Measurements from ENCODE around the gene KRTAP5-6.

The KRTAP5-6 gene

GRCh38 chr11:1730059-1730629, 33.1 kb downstream of the KRTAP5-6 start:
- no peak for DNase-seq (ENCODE audit: extremely low spot score)
- ChIA-PET POLR2A (no interaction called here), CTCF (no interaction called here)

GRCh38 chr11:1731451-1732059, 34.6 kb downstream of the KRTAP5-6 start:
- DNase-seq (ENCODE audit: extremely low spot score), result no peak
- ChIA-PET POLR2A (no interaction called here), CTCF (no interaction called here)
- TF ChIP-seq NFRKB (IDR thresholded peaks at IDR 0.05), result no peak
- TF ChIP-seq SUZ12 (IDR thresholded peaks at IDR 0.05), result no peak
- TF ChIP-seq FOXA1 (IDR thresholded peaks at IDR 0.05), result no peak
- no peak for TF ChIP-seq CTBP1 (IDR thresholded peaks at IDR 0.05; ENCODE audit: borderline replicate concordance)

More at GRCh38 chr11:1730059-1730629, 33.1 kb downstream of the KRTAP5-6 start:
- no peak for TF ChIP-seq PKNOX1 (IDR thresholded peaks at IDR 0.05)
- TF ChIP-seq ELF4 (IDR thresholded peaks at IDR 0.05), result no peak
- no peak for TF ChIP-seq ZNF384 (IDR thresholded peaks at IDR 0.05)
- TF ChIP-seq CTBP1 (IDR thresholded peaks at IDR 0.05; ENCODE audit: borderline replicate concordance), result no peak
- no peak for TF ChIP-seq FOXA1 (IDR thresholded peaks at IDR 0.05)
- TF ChIP-seq SP1 (IDR thresholded peaks at IDR 0.05), result no peak
- TF ChIP-seq TARDBP (IDR thresholded peaks at IDR 0.05), result no peak
- TF ChIP-seq FOXK2 (IDR thresholded peaks at IDR 0.05), result no peak
- no peak for TF ChIP-seq NFRKB (IDR thresholded peaks at IDR 0.05)
- TF ChIP-seq BHLHE40 (IDR thresholded peaks at IDR 0.05; ENCODE audit: borderline replicate concordance), result no peak
- TF ChIP-seq FOXM1 (IDR thresholded peaks at IDR 0.05; ENCODE audit: borderline replicate concordance), result no peak
- TF ChIP-seq HDGF (IDR thresholded peaks at IDR 0.05; ENCODE audit: borderline replicate concordance), result no peak
- no peak for TF ChIP-seq ARNT (IDR thresholded peaks at IDR 0.05)
- TF ChIP-seq L3MBTL2 (conservative IDR thresholded peaks at IDR 0.05), result no peak
- TF ChIP-seq SUZ12 (IDR thresholded peaks at IDR 0.05), result no peak
- no peak for TF ChIP-seq LEF1 (IDR thresholded peaks at IDR 0.05; ENCODE audit: borderline replicate concordance)

GRCh38 chr11:1732418-1733008, 35.5 kb downstream of the KRTAP5-6 start:
- TF ChIP-seq FOXM1 (IDR thresholded peaks at IDR 0.05; ENCODE audit: borderline replicate concordance) (no peak), CTBP1 (IDR thresholded peaks at IDR 0.05; ENCODE audit: borderline replicate concordance) (no peak), LEF1 (IDR thresholded peaks at IDR 0.05; ENCODE audit: borderline replicate concordance) (no peak), SP1 (IDR thresholded peaks at IDR 0.05) (no peak), HDGF (IDR thresholded peaks at IDR 0.05; ENCODE audit: borderline replicate concordance) (no peak), PKNOX1 (IDR thresholded peaks at IDR 0.05) (no peak), BHLHE40 (IDR thresholded peaks at IDR 0.05; ENCODE audit: borderline replicate concordance) (no peak), NFRKB (IDR thresholded peaks at IDR 0.05) (no peak), TARDBP (IDR thresholded peaks at IDR 0.05) (no peak), FOXK2 (IDR thresholded peaks at IDR 0.05) (no peak), L3MBTL2 (conservative IDR thresholded peaks at IDR 0.05) (no peak), ELF4 (IDR thresholded peaks at IDR 0.05) (no peak), FOXA1 (IDR thresholded peaks at IDR 0.05) (no peak), SUZ12 (IDR thresholded peaks at IDR 0.05) (no peak), ARNT (IDR thresholded peaks at IDR 0.05) (no peak), ZNF384 (IDR thresholded peaks at IDR 0.05) (no peak)
- ChIA-PET CTCF (no interaction called here), POLR2A (no interaction called here)
- no peak for DNase-seq (ENCODE audit: extremely low spot score)

GRCh38 chr11:1733009-1733715, 36.2 kb downstream of the KRTAP5-6 start:
- TF ChIP-seq LEF1 (IDR thresholded peaks at IDR 0.05; ENCODE audit: borderline replicate concordance) (no peak), SUZ12 (IDR thresholded peaks at IDR 0.05) (no peak), FOXM1 (IDR thresholded peaks at IDR 0.05; ENCODE audit: borderline replicate concordance) (no peak), ARNT (IDR thresholded peaks at IDR 0.05) (no peak), BHLHE40 (IDR thresholded peaks at IDR 0.05; ENCODE audit: borderline replicate concordance) (no peak), L3MBTL2 (conservative IDR thresholded peaks at IDR 0.05) (no peak), ZNF384 (IDR thresholded peaks at IDR 0.05) (no peak), FOXA1 (IDR thresholded peaks at IDR 0.05) (no peak), CTBP1 (IDR thresholded peaks at IDR 0.05; ENCODE audit: borderline replicate concordance) (no peak), SP1 (IDR thresholded peaks at IDR 0.05) (no peak), PKNOX1 (IDR thresholded peaks at IDR 0.05) (no peak), ELF4 (IDR thresholded peaks at IDR 0.05) (no peak), NFRKB (IDR thresholded peaks at IDR 0.05) (no peak), TARDBP (IDR thresholded peaks at IDR 0.05) (no peak), HDGF (IDR thresholded peaks at IDR 0.05; ENCODE audit: borderline replicate concordance) (no peak), FOXK2 (IDR thresholded peaks at IDR 0.05) (no peak)
- POLR2A ChIA-PET, result no interaction called here
- CTCF ChIA-PET, result no interaction called here
- DNase-seq (ENCODE audit: extremely low spot score), result no peak

- DNase-seq (ENCODE audit: extremely low spot score), result no peak
- POLR2A ChIA-PET, result no interaction called here
- TF ChIP-seq LEF1 (IDR thresholded peaks at IDR 0.05; ENCODE audit: borderline replicate concordance) (no peak), SUZ12 (IDR thresholded peaks at IDR 0.05) (no peak), FOXK2 (IDR thresholded peaks at IDR 0.05) (no peak), ELF4 (IDR thresholded peaks at IDR 0.05) (no peak)
- CTCF ChIA-PET, result no interaction called here
Observed at GRCh38 chr11:1733716-1734640, 37.0 kb downstream of the KRTAP5-6 start.
